SU-DHL-6 (cell line): ENCODE results near the gene ITGB6.

Experiments
- H2AFZ ChIP-seq: fragments of 200-600 bp; sonication (generic); 2 replicates; pipeline ENCODE4 v1.6.1; 2014; ENCODE audit warnings: low read depth, mild to moderate bottlenecking, moderate library complexity, mixed read lengths, antibody characterized with exemption, low read length; ENCODE audit not compliant: severe bottlenecking
- H3F3A ChIP-seq: fragments of 200-600 bp; shearing (Covaris generic); 2 replicates; pipeline ENCODE4 v1.6.0; 2016; ENCODE audit warnings: antibody characterized with exemption, mild to moderate bottlenecking; ENCODE audit not compliant: insufficient read depth
- H3K27ac ChIP-seq: fragments of 200-600 bp; sonication (generic); 2 replicates; pipeline ENCODE4 v1.5.1; 2016; ENCODE audit warnings: low read depth, mild to moderate bottlenecking, low read length, moderate library complexity, mixed read lengths
- H3K27me3 ChIP-seq: fragments of 200-600 bp; sonication (generic), shearing (Covaris generic); 2 replicates; pipeline ENCODE4 v1.6.0; 2014; ENCODE audit warnings: mild to moderate bottlenecking, low read length
- H3K36me3 ChIP-seq: fragments of 200-600 bp; sonication (generic); 2 replicates; pipeline ENCODE4 v1.6.1; 2014; ENCODE audit warnings: mild to moderate bottlenecking, low read length, mixed read lengths
- H3K4me2 ChIP-seq: fragments of 300-600, 200-600 bp; shearing (Covaris generic), sonication (generic); 2 replicates; pipeline ENCODE4 v1.6.0; 2014; ENCODE audit warnings: low read length, low read depth, mild to moderate bottlenecking; ENCODE audit not compliant: poor library complexity, severe bottlenecking
- H3K4me3 ChIP-seq: fragments of 200-600 bp; sonication (generic); 2 replicates; pipeline ENCODE4 v1.5.1; 2014; ENCODE audit warnings: antibody characterized with exemption, low read length, mild to moderate bottlenecking, mixed read lengths; ENCODE audit not compliant: insufficient read depth, poor library complexity, severe bottlenecking
- H3K79me2 ChIP-seq: fragments of 200-600 bp; sonication (generic); 2 replicates; pipeline ENCODE4 v1.6.1; 2014; ENCODE audit warnings: mild to moderate bottlenecking, low read length, moderate library complexity; ENCODE audit not compliant: insufficient read depth
- H3K9ac ChIP-seq: fragments of 200-600 bp; sonication (generic); 2 replicates; pipeline ENCODE4 v1.7.0; 2014; ENCODE audit warnings: mild to moderate bottlenecking, low read length
- H3K9me2 ChIP-seq: fragments of 200-600 bp; sonication (generic); replicated peaks from 2 replicates; pipeline ENCODE4 v1.6.1; 2014; ENCODE audit warnings: low read length; ENCODE audit not compliant: insufficient read depth
- H3K9me3 ChIP-seq: fragments of 200-600 bp; sonication (generic); 2 replicates; pipeline ENCODE4 v1.6.1; 2014; ENCODE audit warnings: low read length, mixed read lengths; ENCODE audit not compliant: insufficient read depth
- H4K20me1 ChIP-seq: fragments of 200-600 bp; sonication (generic); 2 replicates; pipeline ENCODE4 v1.6.1; 2014; ENCODE audit warnings: low read depth, mild to moderate bottlenecking, antibody characterized with exemption, low read length, moderate library complexity, mixed read lengths
- EZH2phosphoT487 ChIP-seq: fragments of 200-600 bp; sonication (generic), shearing (Covaris generic); conservative IDR thresholded peaks from 2 replicates; pipeline ENCODE4 v1.6.1; 2018; ENCODE audit warnings: mild to moderate bottlenecking, antibody characterized with exemption, low read length, moderate library complexity, mixed read lengths
- TF ChIP-seq, protein P1 (sequence below): fragments of 200-600 bp; sonication (generic); IDR thresholded peaks from one replicate; pipeline ENCODE4 v1.5.1; 2017; ENCODE audit warnings: antibody characterized with exemption, mild to moderate bottlenecking, low read length, moderate library complexity; ENCODE audit not compliant: insufficient read depth, poor library complexity, severe bottlenecking

Gene ITGB6

DNA sequence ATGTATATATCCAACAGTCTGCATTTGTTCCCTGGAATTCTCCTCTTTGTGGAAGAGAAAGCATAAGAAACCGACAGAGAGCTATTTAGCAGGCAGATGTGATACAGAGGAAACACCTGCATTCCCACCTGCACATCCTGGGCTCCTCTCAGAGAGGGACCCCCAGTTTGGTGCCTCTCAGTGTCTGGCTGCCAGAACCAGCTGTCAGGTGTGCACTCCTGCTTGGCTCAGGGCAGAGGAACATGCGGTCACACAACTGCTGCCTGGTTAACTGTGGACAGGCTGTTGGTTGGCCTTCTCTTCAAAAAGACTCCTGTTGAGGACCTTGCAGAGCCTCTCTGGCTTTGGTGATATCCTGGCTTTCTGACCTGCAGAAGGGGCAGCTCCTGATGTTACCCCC, 54.6 kb downstream of the ITGB6 start:
- Histone ChIP-seq H3K9ac (no peak overlapping the region), H3K27ac (no peak overlapping the region), H4K20me1 (no peaks in the 10 kb centered on the region), H3K9me3 (no peaks in the 10 kb centered on the region), H3K9me2 (no peaks in the 10 kb centered on the region), H3K4me3 (no peak overlapping the region), H2AFZ (no peak overlapping the region), H3F3A (no peaks in the 10 kb centered on the region), H3K36me3 (no peaks in the 10 kb centered on the region), H3K4me2 (no peak overlapping the region), H3K79me2 (no peaks in the 10 kb centered on the region), H3K27me3 (no peaks in the 10 kb centered on the region)
- TF ChIP-seq, protein P1, sequence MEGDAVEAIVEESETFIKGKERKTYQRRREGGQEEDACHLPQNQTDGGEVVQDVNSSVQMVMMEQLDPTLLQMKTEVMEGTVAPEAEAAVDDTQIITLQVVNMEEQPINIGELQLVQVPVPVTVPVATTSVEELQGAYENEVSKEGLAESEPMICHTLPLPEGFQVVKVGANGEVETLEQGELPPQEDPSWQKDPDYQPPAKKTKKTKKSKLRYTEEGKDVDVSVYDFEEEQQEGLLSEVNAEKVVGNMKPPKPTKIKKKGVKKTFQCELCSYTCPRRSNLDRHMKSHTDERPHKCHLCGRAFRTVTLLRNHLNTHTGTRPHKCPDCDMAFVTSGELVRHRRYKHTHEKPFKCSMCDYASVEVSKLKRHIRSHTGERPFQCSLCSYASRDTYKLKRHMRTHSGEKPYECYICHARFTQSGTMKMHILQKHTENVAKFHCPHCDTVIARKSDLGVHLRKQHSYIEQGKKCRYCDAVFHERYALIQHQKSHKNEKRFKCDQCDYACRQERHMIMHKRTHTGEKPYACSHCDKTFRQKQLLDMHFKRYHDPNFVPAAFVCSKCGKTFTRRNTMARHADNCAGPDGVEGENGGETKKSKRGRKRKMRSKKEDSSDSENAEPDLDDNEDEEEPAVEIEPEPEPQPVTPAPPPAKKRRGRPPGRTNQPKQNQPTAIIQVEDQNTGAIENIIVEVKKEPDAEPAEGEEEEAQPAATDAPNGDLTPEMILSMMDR: no peak
- no peak for TF ChIP-seq EZH2phosphoT487

DNA sequence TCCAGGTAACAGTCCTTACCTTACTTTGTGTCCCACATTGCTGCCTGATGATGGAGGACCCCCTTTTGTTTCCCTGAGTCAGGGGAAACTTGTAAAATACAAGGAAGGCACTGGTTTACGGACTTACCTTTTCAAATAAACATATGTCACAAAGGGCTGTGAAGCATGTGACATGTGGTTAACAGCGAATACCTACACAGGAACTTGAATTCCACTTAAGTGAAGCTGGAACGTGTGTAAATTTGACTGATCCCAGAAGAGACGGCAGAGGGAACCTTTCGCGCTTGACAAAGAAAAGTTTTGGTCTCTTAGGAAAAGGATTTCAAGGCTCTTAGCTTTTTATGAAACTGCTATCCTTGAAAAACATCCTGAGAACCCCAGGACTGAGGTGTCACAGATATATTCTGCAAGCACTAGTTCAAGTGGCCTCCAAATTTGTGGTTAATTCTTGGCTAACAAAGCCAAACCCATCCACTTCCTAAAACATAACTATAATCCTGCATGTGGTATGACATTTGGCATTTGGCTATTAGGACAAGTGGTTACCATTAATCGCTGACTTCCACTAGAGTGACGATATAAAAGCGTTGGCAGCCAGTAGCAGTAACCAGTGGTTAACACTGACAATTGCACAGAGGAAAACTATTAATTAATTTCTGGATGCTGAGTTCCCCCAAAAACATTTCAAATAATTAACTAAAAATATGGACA, 55.6 kb downstream of the ITGB6 start:
- no peak overlapping the region for H2AFZ ChIP-seq
- H4K20me1 ChIP-seq: no peaks in the 10 kb centered on the region
- no peaks in the 10 kb centered on the region for H3K9me3 ChIP-seq
- H3K27ac ChIP-seq: no peak overlapping the region
- H3K4me2 ChIP-seq: no peak overlapping the region
- no peaks in the 10 kb centered on the region for H3K9me2 ChIP-seq
- no peaks in the 10 kb centered on the region for H3F3A ChIP-seq
- TF ChIP-seq EZH2phosphoT487: no peak
- TF ChIP-seq, protein P1: no peak
- H3K79me2 ChIP-seq: no peaks in the 10 kb centered on the region
- no peaks in the 10 kb centered on the region for H3K36me3 ChIP-seq
- no peaks in the 10 kb centered on the region for H3K27me3 ChIP-seq
- no peak overlapping the region for H3K9ac ChIP-seq
- no peak overlapping the region for H3K4me3 ChIP-seq

DNA sequence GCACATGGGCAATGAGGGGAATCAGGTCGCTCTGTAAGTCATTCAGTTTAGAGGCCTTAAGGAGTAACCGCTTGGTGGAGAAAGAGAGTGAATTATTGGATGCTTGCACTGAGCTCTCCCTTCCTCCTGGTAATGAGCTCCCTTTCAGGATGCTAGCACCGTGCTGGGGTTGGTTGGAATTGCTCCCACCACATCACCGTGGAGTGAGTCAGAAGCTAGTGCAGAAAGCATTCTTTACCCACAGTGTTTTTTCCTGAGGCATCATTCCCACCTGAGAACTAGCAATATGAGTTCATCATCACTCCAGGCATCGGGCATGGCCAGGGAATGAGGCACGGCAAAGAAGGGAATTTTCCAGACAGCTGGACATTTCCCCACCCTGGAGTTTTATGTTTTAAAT, 57.6 kb downstream of the ITGB6 start:
- Histone ChIP-seq H3K4me3 (no peak overlapping the region), H3K27me3 (no peaks in the 10 kb centered on the region), H4K20me1 (no peaks in the 10 kb centered on the region), H3K4me2 (no peak overlapping the region), H3K79me2 (no peaks in the 10 kb centered on the region), H3K9ac (no peak overlapping the region), H3K36me3 (no peaks in the 10 kb centered on the region), H3F3A (no peaks in the 10 kb centered on the region), H3K27ac (no peak overlapping the region), H3K9me3 (no peaks in the 10 kb centered on the region), H3K9me2 (no peaks in the 10 kb centered on the region), H2AFZ (no peak overlapping the region)
- TF ChIP-seq, protein P1: no peak
- TF ChIP-seq EZH2phosphoT487: no peak
